Inferior parietal cortex (tissue), 1 donor: ENCODE measurements around the gene PGGT1B.

Source experiments
- DNase-seq: peaks from one replicate; pipeline ENCODE4 v3.0.0-alpha.2; 2016; ENCODE audit errors: extremely low spot score

Gene PGGT1B

GRCh38 chr5:115262321-115263077 lies at the start of gene PGGT1B:
TSS of gene PGGT1B (minus strand) at chr5:115262877. CDS start at chr5:115262851, 26 bp downstream.
- DNase-seq = peak; percentile 86

GRCh38 chr5:115309751-115310370 lies 47.2 kb upstream of the PGGT1B start:
- peak; percentile 77 for DNase-seq

- no peak for DNase-seq
Measured at GRCh38 chr5:115308815-115309214, 46.1 kb upstream of the PGGT1B start.

- no peak for DNase-seq
Measured at GRCh38 chr5:115306011-115306536, 43.4 kb upstream of the PGGT1B start.

- DNase-seq = no peak
Measured at GRCh38 chr5:115304496-115304895, 41.8 kb upstream of the PGGT1B start.

- no peak for DNase-seq
Measured at GRCh38 chr5:115298811-115299210, 36.1 kb upstream of the PGGT1B start.

- DNase-seq = no peak
Measured at GRCh38 chr5:115297031-115297430, 34.4 kb upstream of the PGGT1B start.

- DNase-seq = peak; percentile 61
Measured at GRCh38 chr5:115296124-115297022, 33.7 kb upstream of the PGGT1B start, which contains the start of gene CCDC112. TSS of gene CCDC112 (minus strand) at chr5:115296654. CDS start at chr5:115296543, 111 bp downstream.

- no peak for DNase-seq
Measured at GRCh38 chr5:115295777-115296123, 33.1 kb upstream of the PGGT1B start.

- DNase-seq = no peak
Measured at GRCh38 chr5:115291397-115291796, 28.7 kb upstream of the PGGT1B start.

GRCh38 chr5:115289104-115289503 lies 26.4 kb upstream of the PGGT1B start:
- DNase-seq = no peak

- DNase-seq = no peak
Measured at GRCh38 chr5:115284021-115284420, 21.3 kb upstream of the PGGT1B start.

- DNase-seq = no peak
Measured at GRCh38 chr5:115282131-115282530, 19.5 kb upstream of the PGGT1B start.

GRCh38 chr5:115274584-115274983 lies 11.9 kb upstream of the PGGT1B start:
- DNase-seq = no peak

- DNase-seq = no peak
Measured at GRCh38 chr5:115272297-115272958, 9.8 kb upstream of the PGGT1B start.

- DNase-seq = no peak
Measured at GRCh38 chr5:115271295-115272050, 8.8 kb upstream of the PGGT1B start.

GRCh38 chr5:115267617-115268016 lies 4.9 kb upstream of the PGGT1B start:
- no peak for DNase-seq

GRCh38 chr5:115265220-115265619 lies 2.5 kb upstream of the PGGT1B start:
- DNase-seq = no peak

- DNase-seq = no peak
Measured at GRCh38 chr5:115264786-115265185, 2.1 kb upstream of the PGGT1B start.

GRCh38 chr5:115263078-115263380 lies 352 bp upstream of the PGGT1B start:
- DNase-seq = no peak

- DNase-seq = no peak
Measured at GRCh38 chr5:115262011-115262320, 711 bp downstream of the PGGT1B start.
